ENCODE results near the gene ADGRL1. TPM values are rescaled to one million over a fixed set of nuclear protein-coding genes. Genes with fewer than 3 reads are reported as not detected.

ADGRL1 gene
- total RNA-seq, 4 donors from 2014 or later = 2.4 to 64.0 (median 20.7) TPM

- H3K9me3 ChIP-seq = no peaks in the 10 kb centered on the region
- H3K4me3 ChIP-seq = no peak overlapping the region
- no peaks in the 10 kb centered on the region for H3K36me3 ChIP-seq
- intact Hi-C loops (cut with DNase I; ENCODE audit: low total_unique reads) = no loop called here
- H3K27me3 ChIP-seq = no peaks in the 10 kb centered on the region
- no peaks in the 10 kb centered on the region for H3K4me1 ChIP-seq
- TF ChIP-seq CTCF (IDR thresholded peaks at IDR 0.05) = no peak
- no peak overlapping the region for H3K27ac ChIP-seq
- no peak for DNase-seq
Measured at GRCh38 chr19:14142262-14143190, 63.4 kb downstream of the ADGRL1 start.

DNA sequence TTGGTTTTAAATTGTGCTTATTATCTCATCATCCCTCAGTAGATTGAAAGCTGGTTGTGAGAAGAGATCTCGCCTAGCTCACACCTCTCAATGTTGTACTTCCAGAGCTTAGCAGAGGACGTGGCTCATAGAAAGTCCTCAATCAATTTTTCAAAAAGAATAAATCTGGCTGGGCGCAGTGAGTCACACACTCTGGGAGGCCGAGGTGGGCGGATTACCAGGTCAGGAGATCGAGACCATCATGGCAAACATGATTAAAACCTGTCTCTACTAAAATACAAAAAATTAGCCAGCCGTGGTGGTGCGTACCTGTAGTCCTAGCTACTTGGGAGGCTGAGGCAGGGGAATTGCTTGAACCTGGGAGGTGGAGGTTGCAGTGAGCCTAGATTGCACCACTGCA, 64.9 kb downstream of the ADGRL1 start:
- H3K9me3 ChIP-seq = no peaks in the 10 kb centered on the region
- no peak for TF ChIP-seq CTCF (IDR thresholded peaks at IDR 0.05)
- TF ChIP-seq POLR2A (IDR thresholded peaks at IDR 0.05) = no peak
- intact Hi-C loops (cut with DNase I; ENCODE audit: low total_unique reads) = no loop called here

DNA sequence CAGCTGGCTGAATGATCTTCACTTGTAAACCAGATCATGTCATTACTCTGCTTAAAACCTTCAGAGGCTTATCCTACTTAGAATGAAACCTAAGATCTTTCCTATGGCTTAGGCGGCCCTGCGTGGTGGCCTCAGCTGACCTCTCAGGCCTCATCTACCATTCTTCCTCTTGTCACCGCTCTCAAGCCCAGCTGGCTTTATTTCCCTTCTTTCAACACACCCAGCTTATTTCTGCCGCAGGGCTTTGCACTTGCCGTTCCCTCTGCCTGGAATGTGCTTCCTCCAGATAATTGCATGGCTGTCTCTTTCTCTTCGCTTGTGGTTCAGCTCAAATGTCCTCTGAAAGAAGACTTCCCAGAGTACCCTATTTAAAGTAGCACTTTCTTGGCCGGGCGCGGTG, 66.0 kb downstream of the ADGRL1 start:
- intact Hi-C loops (cut with DNase I; ENCODE audit: low total_unique reads) = loop anchor here (5.0 kb wide), 1 partner anchor 207 kb away; no protein-coding TSS in a partner anchor
- Histone ChIP-seq H3K4me1 (peaks cover 0 to 6% of the 10 kb centered on the region in 2 donors), H3K27me3 (no peaks in the 10 kb centered on the region), H3K4me3 (no peak overlapping the region), H3K36me3 (no peaks in the 10 kb centered on the region), H3K9me3 (no peaks in the 10 kb centered on the region), H3K27ac (no peak overlapping the region)
- no peak for DNase-seq
- TF ChIP-seq CTCF (IDR thresholded peaks at IDR 0.05) (no peak), POLR2A (IDR thresholded peaks at IDR 0.05) (no peak)

More for the DNA sequence above, 64.9 kb downstream of the ADGRL1 start:
- no peak for DNase-seq
- Histone ChIP-seq H3K4me1 (peaks cover 0 to 3% of the 10 kb centered on the region in 2 donors), H3K36me3 (no peaks in the 10 kb centered on the region), H3K27ac (no peak overlapping the region), H3K4me3 (no peak overlapping the region), H3K27me3 (no peaks in the 10 kb centered on the region)

DNA sequence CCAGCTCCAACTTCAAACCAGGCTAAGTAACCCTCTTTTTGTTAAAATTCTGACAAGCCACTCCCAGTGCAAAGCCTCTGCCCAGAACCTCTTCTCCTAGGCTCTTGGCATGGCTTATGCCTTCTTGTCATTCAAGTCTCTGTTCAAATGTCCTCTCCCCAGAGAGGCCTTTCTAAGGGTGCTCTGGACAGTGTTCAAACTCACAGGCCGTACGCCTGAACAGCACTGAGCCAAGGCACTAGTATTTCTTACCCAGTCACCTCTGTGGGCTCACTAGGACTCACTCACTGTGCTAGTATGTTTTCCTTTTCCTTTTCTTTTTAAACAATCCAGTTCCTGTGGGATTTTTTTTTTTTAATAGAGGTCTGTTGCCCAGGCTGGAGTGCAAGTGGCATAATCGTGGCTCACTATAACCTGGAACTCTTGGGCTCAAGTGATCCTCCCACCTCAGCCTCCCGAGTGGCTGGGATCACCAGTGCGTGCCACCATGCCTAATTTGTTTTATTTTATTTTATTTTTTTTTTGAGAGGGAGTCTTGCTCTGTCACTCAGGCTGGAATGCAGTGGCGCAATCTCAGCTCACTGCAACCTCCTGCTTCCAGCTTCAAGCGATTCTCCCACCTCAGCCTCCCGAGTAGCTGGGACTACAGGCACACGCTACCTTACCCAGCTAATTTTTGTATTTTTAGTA, 67.2 kb downstream of the ADGRL1 start:
- Histone ChIP-seq H3K27me3 (no peaks in the 10 kb centered on the region), H3K9me3 (no peaks in the 10 kb centered on the region), H3K27ac (peak overlapping the region in 1 of 2 donors; percentile 93), H3K36me3 (no peaks in the 10 kb centered on the region), H3K4me1 (peaks cover 0 to 6% of the 10 kb centered on the region in 2 donors), H3K4me3 (no peak overlapping the region)
- intact Hi-C loops (cut with DNase I; ENCODE audit: low total_unique reads) = loop anchor here (5.0 kb wide), 1 partner anchor 209 kb away; no protein-coding TSS in a partner anchor
- no peak for TF ChIP-seq POLR2A (IDR thresholded peaks at IDR 0.05)
- TF ChIP-seq CTCF (IDR thresholded peaks at IDR 0.05) = no peak
- no peak for DNase-seq

Data from uterus (tissue), 4 donors.